PFSK-1 (cell line): ENCODE results near the gene ACVRL1.

Experiments used
- FOXP2 ChIP-seq: optimal IDR thresholded peaks from 2 replicates; pipeline ENCODE3; 2011; ENCODE audit warnings: borderline replicate concordance, control low read depth, inconsistent platforms; ENCODE audit not compliant: insufficient read depth; ENCODE audit errors: extremely low read length, extremely low read depth
- POLR2AphosphoS5 ChIP-seq: IDR thresholded peaks from 2 replicates; pipeline ENCODE4 v1.6.1; 2012; ENCODE audit warnings: low read depth, mild to moderate bottlenecking, control low read depth, low read length, moderate library complexity
- SIN3A ChIP-seq: IDR thresholded peaks from 2 replicates; pipeline ENCODE4 v1.6.1; 2012; ENCODE audit warnings: mild to moderate bottlenecking, low read length, moderate library complexity, borderline replicate concordance; ENCODE audit not compliant: insufficient read depth
- TAF1 ChIP-seq: IDR thresholded peaks from 2 replicates; pipeline ENCODE4 v1.6.1; 2012; ENCODE audit warnings: low read length, control low read depth, borderline replicate concordance; ENCODE audit not compliant: insufficient read depth
- TF ChIP-seq, protein P1 (sequence below), 2 experiments: IDR thresholded peaks; 2 replicates each; pipeline versions ENCODE4 v1.6.1 to v1.8.0; 2011 to 2012; ENCODE audit warnings: low read depth in 2 of 2, low read length in 2 of 2, control low read depth in 1 of 2, inconsistent platforms in 1 of 2, mild to moderate bottlenecking in 1 of 2, moderate library complexity in 1 of 2; ENCODE audit not compliant: insufficient read depth in 1 of 2

ACVRL1 gene

DNA sequence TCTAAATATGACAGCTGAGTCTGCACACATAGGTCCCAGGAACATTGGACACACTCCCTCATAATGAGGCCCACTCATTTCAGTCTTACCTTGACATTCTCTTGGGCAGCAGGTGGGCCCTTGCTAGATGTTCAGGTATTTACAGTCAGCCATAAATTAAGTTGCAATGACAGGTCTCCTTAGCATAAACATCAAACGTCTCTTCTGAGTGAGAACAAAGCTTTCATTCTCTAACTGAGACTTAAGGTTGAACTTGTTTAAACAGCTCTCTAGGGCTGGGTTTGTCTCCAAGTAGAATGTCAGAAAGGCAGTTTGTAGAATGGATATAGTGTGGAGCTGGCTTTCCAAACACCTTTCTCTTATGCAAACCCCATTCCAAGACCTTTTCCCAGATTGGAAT, 54.5 kb downstream of the ACVRL1 start:
- TF ChIP-seq SIN3A (no peak), FOXP2 (no peak), POLR2AphosphoS5 (no peak), TAF1 (no peak)
- TF ChIP-seq, protein P1, sequence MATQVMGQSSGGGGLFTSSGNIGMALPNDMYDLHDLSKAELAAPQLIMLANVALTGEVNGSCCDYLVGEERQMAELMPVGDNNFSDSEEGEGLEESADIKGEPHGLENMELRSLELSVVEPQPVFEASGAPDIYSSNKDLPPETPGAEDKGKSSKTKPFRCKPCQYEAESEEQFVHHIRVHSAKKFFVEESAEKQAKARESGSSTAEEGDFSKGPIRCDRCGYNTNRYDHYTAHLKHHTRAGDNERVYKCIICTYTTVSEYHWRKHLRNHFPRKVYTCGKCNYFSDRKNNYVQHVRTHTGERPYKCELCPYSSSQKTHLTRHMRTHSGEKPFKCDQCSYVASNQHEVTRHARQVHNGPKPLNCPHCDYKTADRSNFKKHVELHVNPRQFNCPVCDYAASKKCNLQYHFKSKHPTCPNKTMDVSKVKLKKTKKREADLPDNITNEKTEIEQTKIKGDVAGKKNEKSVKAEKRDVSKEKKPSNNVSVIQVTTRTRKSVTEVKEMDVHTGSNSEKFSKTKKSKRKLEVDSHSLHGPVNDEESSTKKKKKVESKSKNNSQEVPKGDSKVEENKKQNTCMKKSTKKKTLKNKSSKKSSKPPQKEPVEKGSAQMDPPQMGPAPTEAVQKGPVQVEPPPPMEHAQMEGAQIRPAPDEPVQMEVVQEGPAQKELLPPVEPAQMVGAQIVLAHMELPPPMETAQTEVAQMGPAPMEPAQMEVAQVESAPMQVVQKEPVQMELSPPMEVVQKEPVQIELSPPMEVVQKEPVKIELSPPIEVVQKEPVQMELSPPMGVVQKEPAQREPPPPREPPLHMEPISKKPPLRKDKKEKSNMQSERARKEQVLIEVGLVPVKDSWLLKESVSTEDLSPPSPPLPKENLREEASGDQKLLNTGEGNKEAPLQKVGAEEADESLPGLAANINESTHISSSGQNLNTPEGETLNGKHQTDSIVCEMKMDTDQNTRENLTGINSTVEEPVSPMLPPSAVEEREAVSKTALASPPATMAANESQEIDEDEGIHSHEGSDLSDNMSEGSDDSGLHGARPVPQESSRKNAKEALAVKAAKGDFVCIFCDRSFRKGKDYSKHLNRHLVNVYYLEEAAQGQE (IDR thresholded peaks at IDR 0.05; ENCODE audit: insufficient read depth in 1 of 2, low read depth in 2 of 2, low read length in 2 of 2): no peak

DNA sequence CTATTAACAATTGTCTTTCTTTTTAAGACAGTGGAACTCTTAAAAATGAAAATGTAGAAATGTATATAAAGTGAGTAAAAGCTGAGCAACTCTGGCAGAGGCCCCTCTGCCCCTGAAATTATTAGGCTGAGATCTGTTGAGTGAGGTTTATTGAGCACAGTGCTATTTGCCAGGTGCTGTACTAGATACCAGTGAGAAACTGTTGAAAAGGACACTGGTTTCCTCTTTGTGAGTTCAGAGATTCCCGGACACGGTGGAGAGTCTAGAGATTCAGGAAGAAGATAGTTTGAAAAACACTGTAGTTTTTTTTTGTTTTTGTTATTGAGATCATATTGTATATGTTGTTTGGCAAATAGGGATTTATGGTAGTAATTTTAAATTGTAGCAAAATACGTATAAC, 55.4 kb downstream of the ACVRL1 start:
- no peak for TF ChIP-seq FOXP2
- no peak for TF ChIP-seq POLR2AphosphoS5
- TF ChIP-seq SIN3A: no peak
- TF ChIP-seq, protein P1 (IDR thresholded peaks at IDR 0.05; ENCODE audit: insufficient read depth in 1 of 2, low read depth in 2 of 2, low read length in 2 of 2): no peak
- no peak for TF ChIP-seq TAF1

DNA sequence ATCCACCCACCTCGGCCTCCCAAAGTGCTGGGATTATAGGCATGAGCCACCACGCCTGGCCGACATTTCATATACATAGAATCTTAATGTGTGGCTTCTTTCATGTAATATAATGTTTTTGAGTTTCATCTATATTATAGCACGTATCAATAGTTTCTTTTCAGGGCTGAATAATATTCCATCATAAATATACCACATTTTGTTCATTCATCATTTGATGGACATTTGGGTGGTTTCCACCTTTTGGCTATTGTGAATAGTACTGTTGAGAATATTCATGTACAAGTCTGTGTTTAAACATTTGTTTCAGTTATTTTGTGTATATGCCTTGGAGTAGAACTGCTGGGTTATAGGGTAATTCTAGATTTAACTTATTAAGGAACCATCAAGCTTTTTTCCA, 56.2 kb downstream of the ACVRL1 start:
- TF ChIP-seq SIN3A (no peak), FOXP2 (no peak), TAF1 (no peak), POLR2AphosphoS5 (no peak)
- TF ChIP-seq, protein P1 (IDR thresholded peaks at IDR 0.05; ENCODE audit: insufficient read depth in 1 of 2, low read depth in 2 of 2, low read length in 2 of 2): no peak

DNA sequence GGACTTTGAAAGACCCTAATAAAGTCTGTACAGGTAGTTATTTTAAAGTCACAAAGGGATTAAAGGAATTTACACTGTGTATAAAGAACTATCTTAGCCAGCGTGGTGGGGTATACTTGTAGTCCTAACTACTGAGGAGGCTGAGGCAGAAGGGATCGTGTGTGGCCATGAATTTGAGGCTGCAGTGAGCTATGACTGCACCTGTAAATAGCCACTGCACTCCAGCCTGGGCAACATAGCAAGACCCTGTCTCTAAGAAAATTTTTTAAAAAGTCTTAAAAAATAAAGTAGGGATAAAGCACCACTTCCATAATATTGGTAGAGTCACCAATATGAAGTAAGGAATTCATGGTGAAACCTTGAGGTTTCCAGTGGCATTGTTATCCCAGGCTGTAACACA, 62.3 kb downstream of the ACVRL1 start:
- TF ChIP-seq, protein P1 (IDR thresholded peaks at IDR 0.05; ENCODE audit: insufficient read depth in 1 of 2, low read depth in 2 of 2, low read length in 2 of 2): no peak
- TF ChIP-seq SIN3A (no peak), TAF1 (no peak), POLR2AphosphoS5 (no peak), FOXP2 (no peak)
